ENCODE measurements around the gene ACER1.

DNA sequence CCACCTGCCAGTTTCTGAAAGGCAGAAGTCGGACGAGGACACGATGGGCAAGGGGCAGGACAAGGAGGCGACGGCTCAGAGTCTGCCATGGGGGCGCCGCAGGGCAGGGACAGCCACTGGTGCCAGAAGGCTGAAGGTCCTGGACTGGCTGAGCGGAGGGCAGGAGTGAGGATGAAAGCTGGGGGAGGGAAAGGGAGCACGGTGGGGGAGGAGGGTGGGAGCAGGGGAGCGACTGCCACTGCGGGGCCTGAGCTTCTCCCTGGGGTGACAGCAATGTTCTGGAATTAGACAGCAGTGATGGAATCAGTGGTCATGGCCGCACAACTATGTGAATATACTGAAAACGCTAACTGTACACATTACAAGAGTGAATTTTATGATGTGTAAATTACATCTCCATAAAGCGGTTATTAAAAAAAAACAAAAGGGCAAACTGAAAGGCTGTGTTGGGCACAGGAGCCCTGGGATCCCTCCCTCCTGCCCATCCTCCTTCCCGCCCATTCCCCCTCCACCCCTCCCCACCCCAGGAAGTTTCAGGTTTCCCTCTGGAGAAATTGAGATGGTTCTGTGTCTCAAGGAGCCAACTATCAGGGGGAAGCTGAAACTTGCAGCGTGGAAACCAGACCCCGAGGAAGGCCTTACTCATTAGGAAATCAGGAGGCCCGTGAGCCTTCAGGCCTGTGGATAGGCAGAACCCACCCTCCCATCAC is 69.5 kb downstream of the ACER1 start:
- TF ChIP-seq, protein P1, sequence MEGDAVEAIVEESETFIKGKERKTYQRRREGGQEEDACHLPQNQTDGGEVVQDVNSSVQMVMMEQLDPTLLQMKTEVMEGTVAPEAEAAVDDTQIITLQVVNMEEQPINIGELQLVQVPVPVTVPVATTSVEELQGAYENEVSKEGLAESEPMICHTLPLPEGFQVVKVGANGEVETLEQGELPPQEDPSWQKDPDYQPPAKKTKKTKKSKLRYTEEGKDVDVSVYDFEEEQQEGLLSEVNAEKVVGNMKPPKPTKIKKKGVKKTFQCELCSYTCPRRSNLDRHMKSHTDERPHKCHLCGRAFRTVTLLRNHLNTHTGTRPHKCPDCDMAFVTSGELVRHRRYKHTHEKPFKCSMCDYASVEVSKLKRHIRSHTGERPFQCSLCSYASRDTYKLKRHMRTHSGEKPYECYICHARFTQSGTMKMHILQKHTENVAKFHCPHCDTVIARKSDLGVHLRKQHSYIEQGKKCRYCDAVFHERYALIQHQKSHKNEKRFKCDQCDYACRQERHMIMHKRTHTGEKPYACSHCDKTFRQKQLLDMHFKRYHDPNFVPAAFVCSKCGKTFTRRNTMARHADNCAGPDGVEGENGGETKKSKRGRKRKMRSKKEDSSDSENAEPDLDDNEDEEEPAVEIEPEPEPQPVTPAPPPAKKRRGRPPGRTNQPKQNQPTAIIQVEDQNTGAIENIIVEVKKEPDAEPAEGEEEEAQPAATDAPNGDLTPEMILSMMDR (IDR thresholded peaks at IDR 0.05) = no peak
- TF ChIP-seq POLR2A (IDR thresholded peaks at IDR 0.05) (no peak), EP300 (IDR thresholded peaks at IDR 0.05) (no peak)

Measured in ovary (tissue), 3 donors.